ENCODE data around the gene ZNF134. TPM values are rescaled to one million over a fixed set of nuclear protein-coding genes. Genes with fewer than 3 reads are reported as not detected.

The ZNF134 gene
- total and polyA plus RNA-seq, 4 donors: 20.1 to 33.2 (median 24.5) TPM

DNA sequence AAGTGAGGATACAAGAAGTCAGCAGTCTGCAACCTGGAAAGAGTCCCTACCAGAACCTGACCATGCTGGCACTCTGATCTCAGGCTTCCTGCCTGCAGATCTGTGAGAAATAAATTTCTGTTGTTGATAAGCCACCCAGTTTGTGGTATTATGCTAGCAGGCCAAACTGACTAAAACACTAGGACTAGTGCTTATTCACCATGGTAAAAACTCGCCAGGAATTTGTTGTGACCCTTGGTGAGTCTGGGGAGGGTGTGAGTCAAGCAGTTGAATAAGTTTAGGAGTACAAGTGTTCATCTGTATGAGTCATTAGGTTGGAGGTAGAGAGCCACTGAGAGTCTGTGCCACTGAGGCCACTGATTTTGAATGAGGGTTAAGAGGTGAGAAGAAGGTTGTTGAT lies 26.5 kb upstream of the ZNF134 start:
- no peaks in the 10 kb centered on the region for H3K27me3 ChIP-seq (ENCODE audit: control insufficient read depth, insufficient read depth, low read length)
- WGBS (ENCODE audit: insufficient coverage): 100% methylated on average over 1 of the region's 1 CpG
- peaks cover 20% of the 10 kb centered on the region for H3K4me1 ChIP-seq (ENCODE audit: control insufficient read depth, insufficient read depth, low read length)
- H3K9me3 ChIP-seq (ENCODE audit: control insufficient read depth, insufficient read depth, low read length): peaks cover 2% of the 10 kb centered on the region
- DNase-seq (ENCODE audit: low read depth in 4 of 6, low spot score in 6 of 6): no peak
- no peak overlapping the region for H3K4me3 ChIP-seq (ENCODE audit: low read depth, low read length)
- H3K36me3 ChIP-seq (ENCODE audit: control insufficient read depth, insufficient read depth, low read length): peaks cover 45% of the 10 kb centered on the region
- H3K27ac ChIP-seq (ENCODE audit: low read depth, low read length): no peak overlapping the region

- H3K27me3 ChIP-seq (ENCODE audit: control insufficient read depth, insufficient read depth, low read length): no peaks in the 10 kb centered on the region
- WGBS (ENCODE audit: insufficient coverage): 0% methylated on average over 2 of the region's 8 CpGs
- H3K27ac ChIP-seq (ENCODE audit: low read depth, low read length): peak overlapping the region; percentile 7
- H3K36me3 ChIP-seq (ENCODE audit: control insufficient read depth, insufficient read depth, low read length): peaks cover 5% of the 10 kb centered on the region
- peak overlapping the region; percentile 84 for H3K4me3 ChIP-seq (ENCODE audit: low read depth, low read length)
- H3K4me1 ChIP-seq (ENCODE audit: control insufficient read depth, insufficient read depth, low read length): peaks cover 7% of the 10 kb centered on the region
- no peaks in the 10 kb centered on the region for H3K9me3 ChIP-seq (ENCODE audit: control insufficient read depth, insufficient read depth, low read length)
- DNase-seq (ENCODE audit: low read depth in 4 of 6, low spot score in 6 of 6): no peak
Observed at GRCh38 chr19:57599377-57599760, 14.7 kb upstream of the ZNF134 start.

GRCh38 chr19:57599761-57600383 lies 14.2 kb upstream of the ZNF134 start, which contains the start of gene ZNF530:
ZNF530 (plus strand) TSS chr19:57599885; CDS start chr19:57604346, 4,461 bp downstream.
- Histone ChIP-seq H3K4me3 (ENCODE audit: low read depth, low read length) (peak within 1 kb of the TSS; percentile 84), H3K27ac (ENCODE audit: low read depth, low read length) (peak within 1 kb of the TSS; percentile 7), H3K27me3 (ENCODE audit: control insufficient read depth, insufficient read depth, low read length) (no peaks in the 10 kb centered on the region), H3K36me3 (ENCODE audit: control insufficient read depth, insufficient read depth, low read length) (peaks cover 6% of the 10 kb centered on the region), H3K4me1 (ENCODE audit: control insufficient read depth, insufficient read depth, low read length) (peaks cover 7% of the 10 kb centered on the region), H3K9me3 (ENCODE audit: control insufficient read depth, insufficient read depth, low read length) (no peaks in the 10 kb centered on the region)
- peak; percentile 86 to 98 (median 96) for DNase-seq (ENCODE audit: low read depth in 4 of 6, low spot score in 6 of 6)
- WGBS (ENCODE audit: insufficient coverage): under 1% methylated on average over 53 of the region's 53 CpGs

DNA sequence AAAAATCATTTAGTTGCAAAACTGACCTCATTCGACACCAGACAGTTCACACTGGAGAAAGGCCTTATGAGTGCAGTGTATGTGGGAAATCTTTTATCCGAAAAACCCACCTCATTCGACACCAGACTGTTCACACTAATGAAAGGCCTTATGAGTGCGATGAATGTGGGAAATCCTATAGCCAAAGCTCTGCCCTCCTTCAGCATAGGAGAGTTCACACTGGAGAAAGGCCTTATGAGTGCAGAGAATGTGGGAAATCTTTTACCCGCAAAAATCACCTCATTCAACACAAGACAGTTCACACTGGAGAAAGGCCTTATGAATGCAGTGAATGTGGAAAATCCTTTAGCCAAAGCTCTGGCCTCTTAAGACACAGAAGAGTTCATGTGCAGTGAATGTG lies 7.1 kb upstream of the ZNF134 start:
- peaks cover 14% of the 10 kb centered on the region for H3K36me3 ChIP-seq (ENCODE audit: control insufficient read depth, insufficient read depth, low read length)
- no CpG with 5 or more reads among the region's 5 CpGs for WGBS (ENCODE audit: insufficient coverage)
- no peaks in the 10 kb centered on the region for H3K9me3 ChIP-seq (ENCODE audit: control insufficient read depth, insufficient read depth, low read length)
- no peak overlapping the region for H3K27ac ChIP-seq (ENCODE audit: low read depth, low read length)
- H3K4me3 ChIP-seq (ENCODE audit: low read depth, low read length): no peak overlapping the region
- H3K4me1 ChIP-seq (ENCODE audit: control insufficient read depth, insufficient read depth, low read length): no peaks in the 10 kb centered on the region
- no peaks in the 10 kb centered on the region for H3K27me3 ChIP-seq (ENCODE audit: control insufficient read depth, insufficient read depth, low read length)
- DNase-seq (ENCODE audit: low read depth in 4 of 6, low spot score in 6 of 6): no peak

- Histone ChIP-seq H3K9me3 (ENCODE audit: control insufficient read depth, insufficient read depth, low read length) (no peaks in the 10 kb centered on the region), H3K27ac (ENCODE audit: low read depth, low read length) (no peak overlapping the region), H3K4me3 (ENCODE audit: low read depth, low read length) (no peak overlapping the region), H3K36me3 (ENCODE audit: control insufficient read depth, insufficient read depth, low read length) (peaks cover 11% of the 10 kb centered on the region), H3K4me1 (ENCODE audit: control insufficient read depth, insufficient read depth, low read length) (peaks cover 12% of the 10 kb centered on the region), H3K27me3 (ENCODE audit: control insufficient read depth, insufficient read depth, low read length) (no peaks in the 10 kb centered on the region)
- WGBS (ENCODE audit: insufficient coverage): 72% methylated on average over 2 of the region's 4 CpGs
- DNase-seq (ENCODE audit: low read depth in 4 of 6, low spot score in 6 of 6): no peak
Observed at GRCh38 chr19:57611113-57611512, 2.9 kb upstream of the ZNF134 start.

GRCh38 chr19:57615346-57615745 lies 1.3 kb downstream of the ZNF134 start:
- no peak for DNase-seq (ENCODE audit: low read depth in 4 of 6, low spot score in 6 of 6)
- Histone ChIP-seq H3K36me3 (ENCODE audit: control insufficient read depth, insufficient read depth, low read length) (peaks cover 30% of the 10 kb centered on the region), H3K9me3 (ENCODE audit: control insufficient read depth, insufficient read depth, low read length) (peaks cover 6% of the 10 kb centered on the region), H3K27ac (ENCODE audit: low read depth, low read length) (no peak overlapping the region), H3K27me3 (ENCODE audit: control insufficient read depth, insufficient read depth, low read length) (no peaks in the 10 kb centered on the region), H3K4me3 (ENCODE audit: low read depth, low read length) (peak overlapping the region; percentile 87), H3K4me1 (ENCODE audit: control insufficient read depth, insufficient read depth, low read length) (peaks cover 12% of the 10 kb centered on the region)
- WGBS (ENCODE audit: insufficient coverage): no CpG with 5 or more reads among the region's 3 CpGs

DNA sequence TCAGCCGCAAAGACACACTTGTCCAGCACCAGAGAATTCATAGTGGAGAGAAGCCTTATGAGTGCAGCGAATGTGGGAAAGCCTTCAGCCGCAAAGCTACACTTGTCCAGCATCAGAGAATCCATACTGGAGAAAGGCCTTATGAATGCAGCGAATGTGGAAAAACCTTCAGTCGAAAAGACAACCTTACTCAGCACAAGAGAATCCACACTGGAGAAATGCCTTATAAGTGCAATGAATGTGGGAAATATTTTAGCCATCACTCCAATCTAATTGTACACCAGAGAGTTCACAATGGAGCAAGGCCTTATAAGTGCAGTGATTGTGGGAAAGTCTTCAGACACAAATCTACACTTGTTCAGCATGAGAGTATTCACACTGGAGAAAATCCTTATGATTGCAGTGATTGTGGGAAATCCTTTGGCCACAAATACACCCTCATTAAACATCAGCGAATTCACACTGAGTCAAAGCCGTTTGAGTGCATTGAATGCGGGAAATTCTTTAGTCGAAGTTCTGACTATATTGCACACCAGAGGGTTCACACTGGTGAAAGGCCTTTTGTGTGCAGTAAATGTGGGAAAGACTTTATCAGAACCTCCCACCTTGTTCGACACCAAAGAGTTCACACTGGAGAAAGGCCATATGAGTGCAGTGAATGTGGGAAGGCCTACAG lies 6.8 kb downstream of the ZNF134 start:
- no peak overlapping the region for H3K27ac ChIP-seq (ENCODE audit: low read depth, low read length)
- no peak for DNase-seq (ENCODE audit: low read depth in 4 of 6, low spot score in 6 of 6)
- H3K36me3 ChIP-seq (ENCODE audit: control insufficient read depth, insufficient read depth, low read length): peaks cover 58% of the 10 kb centered on the region
- no peaks in the 10 kb centered on the region for H3K27me3 ChIP-seq (ENCODE audit: control insufficient read depth, insufficient read depth, low read length)
- peaks cover 2% of the 10 kb centered on the region for H3K4me1 ChIP-seq (ENCODE audit: control insufficient read depth, insufficient read depth, low read length)
- WGBS (ENCODE audit: insufficient coverage): 97% methylated on average over 3 of the region's 10 CpGs
- peaks cover 13% of the 10 kb centered on the region for H3K9me3 ChIP-seq (ENCODE audit: control insufficient read depth, insufficient read depth, low read length)
- H3K4me3 ChIP-seq (ENCODE audit: low read depth, low read length): no peak overlapping the region

DNA sequence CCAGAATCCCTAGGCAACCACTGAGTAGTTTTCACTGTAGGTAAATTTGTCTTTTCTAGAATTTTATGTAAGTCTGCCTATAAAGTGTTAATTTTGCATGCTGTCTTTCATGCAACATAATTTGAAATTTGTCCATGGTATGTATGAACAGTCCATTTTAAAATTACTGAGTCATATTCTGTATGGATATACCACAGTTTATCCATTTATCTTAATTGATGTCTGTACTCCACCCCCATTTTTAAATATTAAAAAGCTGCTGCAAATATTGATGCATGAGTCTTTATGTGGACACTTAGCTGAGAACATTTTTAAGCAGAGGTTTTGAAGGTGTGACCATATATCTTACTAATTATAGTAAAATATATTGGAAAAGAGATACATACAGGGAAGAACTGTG lies 9.0 kb downstream of the ZNF134 start:
- Histone ChIP-seq H3K27me3 (ENCODE audit: control insufficient read depth, insufficient read depth, low read length) (no peaks in the 10 kb centered on the region), H3K36me3 (ENCODE audit: control insufficient read depth, insufficient read depth, low read length) (peaks cover 49% of the 10 kb centered on the region), H3K9me3 (ENCODE audit: control insufficient read depth, insufficient read depth, low read length) (peaks cover 12% of the 10 kb centered on the region), H3K27ac (ENCODE audit: low read depth, low read length) (no peak overlapping the region), H3K4me1 (ENCODE audit: control insufficient read depth, insufficient read depth, low read length) (no peaks in the 10 kb centered on the region), H3K4me3 (ENCODE audit: low read depth, low read length) (no peak overlapping the region)
- DNase-seq (ENCODE audit: low read depth in 4 of 6, low spot score in 6 of 6): no peak

DNA sequence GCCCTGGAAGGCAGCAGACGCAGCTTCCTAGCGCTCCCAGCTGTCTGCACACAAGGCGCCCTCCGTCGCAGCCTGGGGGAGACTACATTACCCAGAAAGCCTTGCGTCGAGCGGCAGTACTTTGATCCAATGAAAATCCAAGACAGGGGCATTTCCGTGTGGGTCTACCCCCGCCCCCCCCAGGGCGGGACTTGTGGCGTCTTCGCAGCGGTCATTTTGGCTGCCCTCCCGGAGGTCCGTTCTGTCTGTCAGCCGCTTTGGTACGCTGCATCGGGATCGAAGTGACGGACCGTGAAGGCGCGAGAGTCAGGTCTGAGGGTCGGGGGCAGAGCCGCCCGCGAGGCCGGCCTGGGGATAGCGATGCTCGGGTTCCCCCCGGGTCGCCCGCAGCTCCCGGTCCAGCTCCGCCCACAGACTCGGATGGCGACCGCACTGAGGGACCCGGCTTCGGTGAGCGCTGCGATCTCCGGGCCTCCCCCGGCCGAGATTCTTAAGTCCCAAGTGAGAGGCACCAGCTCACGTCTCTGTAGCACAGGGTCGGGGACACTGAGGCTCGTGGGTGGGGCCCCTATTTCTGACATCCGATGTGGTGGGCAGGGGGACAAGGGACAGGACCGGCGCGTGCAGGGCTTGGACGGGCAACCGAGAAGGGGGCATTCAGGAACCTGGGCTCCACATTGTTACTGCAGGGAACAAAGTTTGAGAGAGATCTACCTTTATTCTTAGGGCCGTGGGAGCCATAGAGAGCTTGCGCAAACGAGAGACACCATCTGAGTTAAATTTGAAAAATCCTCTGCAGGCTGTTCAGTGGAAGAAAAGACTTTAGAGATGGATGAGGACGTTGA lies 19.2 kb downstream of the ZNF134 start, which contains the start of gene ZNF211:
Gene ZNF211 (plus strand): TSS at position 182 of the 845 bp plus-strand sequence. CDS start 179 bp downstream, at position 361.
- WGBS (ENCODE audit: insufficient coverage): under 1% methylated on average over 59 of the region's 59 CpGs
- H3K36me3 ChIP-seq (ENCODE audit: control insufficient read depth, insufficient read depth, low read length): peaks cover 16% of the 10 kb centered on the region
- peak; percentile 90 to 99 (median 96) for DNase-seq (ENCODE audit: low read depth in 4 of 6, low spot score in 6 of 6)
- H3K9me3 ChIP-seq (ENCODE audit: control insufficient read depth, insufficient read depth, low read length): peaks cover 1% of the 10 kb centered on the region
- H3K4me1 ChIP-seq (ENCODE audit: control insufficient read depth, insufficient read depth, low read length): peaks cover 12% of the 10 kb centered on the region
- H3K27ac ChIP-seq (ENCODE audit: low read depth, low read length): peak within 1 kb of the TSS; percentile 70
- H3K27me3 ChIP-seq (ENCODE audit: control insufficient read depth, insufficient read depth, low read length): no peaks in the 10 kb centered on the region
- H3K4me3 ChIP-seq (ENCODE audit: low read depth, low read length): peak within 1 kb of the TSS; percentile 76

Data from spinal cord (tissue), 10 donors.